H7 (cell line): ENCODE measurements around the gene MEDAG. TPM values are rescaled to one million over a fixed set of nuclear protein-coding genes. Genes with fewer than 3 reads are reported as not detected.

ENCODE experiments used
- DNase-seq: peaks from one replicate; pipeline ENCODE4 v3.0.0; 2012
- H3K27me3 ChIP-seq: 2 replicates; pipeline ENCODE4 v1.6.0; 2011; ENCODE audit warnings: mild to moderate bottlenecking, low read length; ENCODE audit not compliant: control insufficient read depth, insufficient read depth
- H3K36me3 ChIP-seq: replicated peaks from 2 replicates; pipeline ENCODE4 v1.5.1; 2011; ENCODE audit warnings: low read length; ENCODE audit not compliant: control insufficient read depth, insufficient read depth
- H3K4me3 ChIP-seq: 2 replicates; pipeline ENCODE4 v1.5.1; 2011; ENCODE audit warnings: low read depth, mild to moderate bottlenecking, control low read depth, low read length, moderate library complexity; ENCODE audit not compliant: insufficient read depth
- total RNA-seq: library from RNA; depleted of rRNA; stranded (reverse); fragments of >200 nt; shearing (Covaris generic); gene quantifications from 2 replicates; pipeline ENCODE4 v1.2.3, GENCODE V29; 2014

Gene MEDAG
- total RNA-seq, 1 experiment from 2014 or later: 1.9 TPM

DNA sequence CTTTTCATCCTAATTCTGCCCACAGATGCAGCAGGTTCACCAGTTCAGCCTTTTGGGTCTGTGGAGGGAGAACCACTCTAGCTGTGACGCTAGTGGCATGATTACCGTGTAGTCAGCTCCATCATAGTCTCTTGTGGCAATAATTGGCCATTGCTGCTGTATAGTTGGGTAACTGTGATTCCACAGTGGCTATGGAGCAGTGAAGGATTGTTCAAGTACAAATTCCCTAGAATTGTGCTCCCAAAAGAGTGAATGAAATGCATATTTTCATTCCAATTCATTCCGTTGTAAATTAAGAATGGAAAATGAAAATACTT is 27.2 kb downstream of the MEDAG start:
- peaks cover 8% of the 10 kb centered on the region for H3K27me3 ChIP-seq
- no peak for DNase-seq
- H3K36me3 ChIP-seq: no peaks in the 10 kb centered on the region
- H3K4me3 ChIP-seq: no peak overlapping the region

GRCh38 chr13:30934381-30934780 is 28.3 kb downstream of the MEDAG start:
- DNase-seq: peak; percentile 64
- H3K27me3 ChIP-seq: peaks cover 8% of the 10 kb centered on the region
- no peak overlapping the region for H3K4me3 ChIP-seq
- no peaks in the 10 kb centered on the region for H3K36me3 ChIP-seq

- Histone ChIP-seq H3K4me3 (no peak overlapping the region), H3K36me3 (no peaks in the 10 kb centered on the region), H3K27me3 (peaks cover 8% of the 10 kb centered on the region)
- DNase-seq: no peak
These were observed 28.7 kb downstream of the MEDAG start for GRCh38 chr13:30934803-30935202.

- peaks cover 2% of the 10 kb centered on the region for H3K27me3 ChIP-seq
- H3K36me3 ChIP-seq: no peaks in the 10 kb centered on the region
- no peak for DNase-seq
- H3K4me3 ChIP-seq: no peak overlapping the region
These were observed 30.9 kb downstream of the MEDAG start for GRCh38 chr13:30936971-30937370.

DNA sequence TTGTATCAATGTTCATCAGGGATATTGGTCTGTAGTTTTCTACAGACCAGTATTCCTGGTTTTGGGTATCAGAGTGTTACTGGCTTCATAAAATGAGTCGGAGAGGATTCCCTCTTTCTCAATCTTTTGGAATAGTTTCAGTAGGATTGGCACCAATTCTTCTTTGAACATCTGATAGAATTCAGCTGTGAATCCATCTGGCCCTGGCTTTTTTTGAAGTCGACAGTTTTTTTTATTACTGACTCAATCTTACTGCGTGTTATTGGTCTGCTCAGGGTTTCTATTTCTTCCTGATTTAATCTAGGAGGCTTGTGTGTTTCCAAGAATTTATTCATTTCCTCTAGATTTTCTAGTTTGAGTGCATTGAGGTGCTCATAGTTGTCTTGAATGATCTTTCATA is 37.8 kb downstream of the MEDAG start:
- Histone ChIP-seq H3K36me3 (no peaks in the 10 kb centered on the region), H3K4me3 (no peak overlapping the region), H3K27me3 (no peaks in the 10 kb centered on the region)
- DNase-seq: no peak

DNA sequence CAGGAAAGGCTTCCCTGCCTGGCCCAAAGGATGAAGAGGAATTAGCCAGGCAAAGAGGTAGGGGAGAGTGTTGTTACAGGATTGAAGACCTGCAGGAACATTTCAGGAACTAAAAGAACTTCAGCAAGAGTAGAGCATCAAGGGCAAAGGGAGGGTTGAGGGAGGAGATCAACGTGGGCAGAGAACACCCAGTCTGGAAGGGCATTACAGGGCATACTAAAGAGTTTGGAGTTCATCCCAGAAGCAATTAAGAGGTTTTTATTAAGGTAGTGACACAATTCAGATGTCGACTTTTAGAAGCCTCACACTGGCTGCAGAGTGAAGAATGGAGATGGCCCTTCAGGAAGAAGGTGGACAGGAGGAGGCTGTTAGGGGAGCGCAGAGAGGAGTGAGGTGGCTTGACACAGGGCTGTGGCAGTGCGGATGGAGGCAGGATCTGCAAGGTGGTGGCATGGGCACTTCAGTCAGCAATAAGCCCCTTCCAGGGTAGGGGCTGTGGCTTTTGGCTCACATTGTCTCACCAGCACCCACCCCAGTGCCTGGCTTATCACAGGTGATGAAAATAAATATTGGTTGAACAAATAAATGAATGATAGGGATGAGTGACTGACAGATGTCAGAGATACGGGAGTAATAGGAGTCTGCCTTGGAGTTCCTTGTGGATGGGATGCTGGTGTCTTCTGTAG is 51.3 kb downstream of the MEDAG start:
- DNase-seq: no peak
- Histone ChIP-seq H3K4me3 (no peak overlapping the region), H3K36me3 (no peaks in the 10 kb centered on the region), H3K27me3 (no peaks in the 10 kb centered on the region)

DNA sequence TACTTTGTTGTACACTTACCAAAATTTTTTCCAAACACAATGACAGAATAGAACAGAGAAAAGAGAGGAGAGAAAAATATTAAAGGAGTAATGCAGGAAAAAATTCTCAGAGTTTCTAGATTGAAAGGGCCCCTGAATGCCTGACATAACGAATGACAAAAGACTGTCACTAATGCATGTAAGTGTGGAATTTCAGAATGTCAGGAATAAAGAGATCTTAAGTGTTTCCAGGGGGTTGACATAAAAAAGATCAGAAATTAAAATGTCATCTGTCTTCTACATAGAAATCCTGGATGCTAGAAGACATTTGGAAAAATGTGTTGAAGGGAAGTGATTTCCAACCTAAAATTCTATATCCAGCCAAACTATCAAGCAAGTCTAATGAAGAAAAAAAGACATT is 53.6 kb downstream of the MEDAG start:
- DNase-seq: no peak
- Histone ChIP-seq H3K27me3 (no peaks in the 10 kb centered on the region), H3K36me3 (no peaks in the 10 kb centered on the region), H3K4me3 (no peak overlapping the region)

- no peak for DNase-seq
- Histone ChIP-seq H3K4me3 (no peak overlapping the region), H3K36me3 (no peaks in the 10 kb centered on the region), H3K27me3 (no peaks in the 10 kb centered on the region)
These were observed 57.7 kb downstream of the MEDAG start for GRCh38 chr13:30963791-30964190.

- no peak for DNase-seq
- H3K4me3 ChIP-seq: no peak overlapping the region
These were observed 59.3 kb downstream of the MEDAG start for GRCh38 chr13:30965380-30965779.

GRCh38 chr13:30966101-30966500 is 60.0 kb downstream of the MEDAG start:
- no peak overlapping the region for H3K4me3 ChIP-seq
- no peak for DNase-seq
- no peaks in the 10 kb centered on the region for H3K27me3 ChIP-seq
- H3K36me3 ChIP-seq: no peaks in the 10 kb centered on the region

More at GRCh38 chr13:30965380-30965779, 59.3 kb downstream of the MEDAG start:
- Histone ChIP-seq H3K36me3 (no peaks in the 10 kb centered on the region), H3K27me3 (no peaks in the 10 kb centered on the region)

DNA sequence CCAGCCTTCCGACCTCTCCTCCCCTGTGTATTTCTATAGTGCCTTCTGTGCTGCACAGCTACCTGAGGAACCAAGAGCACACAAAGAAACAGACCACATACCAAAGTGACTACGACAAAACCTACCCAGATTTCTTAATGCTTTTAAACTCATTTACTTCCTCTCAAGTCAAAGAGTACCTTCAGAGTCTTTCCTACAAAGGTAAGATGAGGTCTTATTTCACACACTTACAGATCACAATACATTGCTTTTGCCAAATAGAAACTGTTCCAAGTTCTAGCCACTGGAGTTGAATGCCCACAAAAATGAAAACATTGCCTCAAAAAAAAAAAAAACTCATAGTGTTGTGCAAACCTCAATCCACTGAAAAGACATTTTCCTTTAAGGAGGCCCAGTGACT is 62.8 kb downstream of the MEDAG start:
- Histone ChIP-seq H3K4me3 (no peak overlapping the region), H3K27me3 (no peaks in the 10 kb centered on the region), H3K36me3 (no peaks in the 10 kb centered on the region)
- no peak for DNase-seq

DNA sequence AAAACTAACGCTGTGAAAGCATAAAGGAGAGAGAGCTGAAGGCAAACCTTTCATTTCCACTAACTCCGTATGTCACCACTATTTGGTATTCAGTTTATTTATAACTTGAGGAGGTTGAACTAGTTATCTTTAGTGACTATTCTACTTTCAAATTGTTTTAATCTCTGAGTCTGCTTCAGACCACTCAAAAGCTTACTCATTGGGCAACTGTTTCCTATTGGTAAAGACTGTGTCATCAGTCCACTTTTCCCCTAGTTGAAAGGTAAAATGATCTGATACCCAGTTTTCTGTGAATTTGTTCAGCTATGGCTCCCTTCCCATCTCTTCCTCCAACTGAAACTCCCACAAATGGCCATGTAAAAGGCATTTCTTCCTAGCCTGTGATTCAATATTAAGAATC is 65.5 kb downstream of the MEDAG start:
- no peak for DNase-seq
- no peak overlapping the region for H3K4me3 ChIP-seq

DNA sequence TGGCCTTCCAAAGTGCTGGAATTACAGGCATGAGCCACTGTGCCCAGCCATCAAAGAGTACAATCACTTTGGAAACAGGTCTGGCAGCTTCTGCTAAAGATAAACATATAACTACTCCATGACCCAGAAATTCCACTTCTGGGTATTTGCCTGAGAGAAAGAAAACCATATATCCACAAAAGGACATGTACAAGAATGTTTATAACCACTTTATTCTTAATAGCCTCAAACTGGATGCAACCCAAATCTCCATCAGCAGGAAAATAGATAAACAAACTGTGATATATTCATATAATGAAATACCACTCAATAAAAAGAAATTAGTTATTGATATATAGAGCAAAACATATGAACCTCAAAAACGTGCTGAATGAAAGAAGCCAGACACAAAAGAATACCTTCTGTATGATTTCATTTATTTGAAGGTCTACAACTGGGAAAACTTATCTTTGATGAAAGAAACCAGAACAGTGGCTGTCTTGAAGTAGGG is 66.9 kb downstream of the MEDAG start:
- Histone ChIP-seq H3K36me3 (no peaks in the 10 kb centered on the region), H3K4me3 (no peak overlapping the region), H3K27me3 (no peaks in the 10 kb centered on the region)
- DNase-seq: no peak

More for the DNA sequence above, 65.5 kb downstream of the MEDAG start:
- Histone ChIP-seq H3K27me3 (no peaks in the 10 kb centered on the region), H3K36me3 (no peaks in the 10 kb centered on the region)

GRCh38 chr13:30974350-30974749 is 68.3 kb downstream of the MEDAG start:
- no peaks in the 10 kb centered on the region for H3K27me3 ChIP-seq
- no peak overlapping the region for H3K4me3 ChIP-seq
- DNase-seq: no peak
- no peaks in the 10 kb centered on the region for H3K36me3 ChIP-seq
